Breast epithelium (tissue), 3 donors: ENCODE results near the gene SUMF2.
A peak's percentile ranks its signal among the peaks of the same experiment; 100 is the strongest.

Experiments used
- POLR2A ChIP-seq: fragments of 450-650 bp; IDR thresholded peaks from one replicate; pipeline ENCODE4 v1.6.1; 2016; ENCODE audit warnings: antibody characterized with exemption, mild to moderate bottlenecking, moderate library complexity
- POLR2AphosphoS5 ChIP-seq, 3 donors: sonication (generic); formaldehyde crosslinking; IDR thresholded peaks; one replicate each; pipeline ENCODE4 v1.6.1; 2017; ENCODE audit warnings: antibody characterized with exemption in 3 of 3
- TF ChIP-seq, protein P1 (sequence below), 3 donors: fragments of 450-650 bp; IDR thresholded peaks; one replicate each; pipeline ENCODE4 v1.5.1; 2016 to 2017; ENCODE audit warnings: antibody characterized with exemption in 3 of 3, mild to moderate bottlenecking in 3 of 3, moderate library complexity in 3 of 3

DNA sequence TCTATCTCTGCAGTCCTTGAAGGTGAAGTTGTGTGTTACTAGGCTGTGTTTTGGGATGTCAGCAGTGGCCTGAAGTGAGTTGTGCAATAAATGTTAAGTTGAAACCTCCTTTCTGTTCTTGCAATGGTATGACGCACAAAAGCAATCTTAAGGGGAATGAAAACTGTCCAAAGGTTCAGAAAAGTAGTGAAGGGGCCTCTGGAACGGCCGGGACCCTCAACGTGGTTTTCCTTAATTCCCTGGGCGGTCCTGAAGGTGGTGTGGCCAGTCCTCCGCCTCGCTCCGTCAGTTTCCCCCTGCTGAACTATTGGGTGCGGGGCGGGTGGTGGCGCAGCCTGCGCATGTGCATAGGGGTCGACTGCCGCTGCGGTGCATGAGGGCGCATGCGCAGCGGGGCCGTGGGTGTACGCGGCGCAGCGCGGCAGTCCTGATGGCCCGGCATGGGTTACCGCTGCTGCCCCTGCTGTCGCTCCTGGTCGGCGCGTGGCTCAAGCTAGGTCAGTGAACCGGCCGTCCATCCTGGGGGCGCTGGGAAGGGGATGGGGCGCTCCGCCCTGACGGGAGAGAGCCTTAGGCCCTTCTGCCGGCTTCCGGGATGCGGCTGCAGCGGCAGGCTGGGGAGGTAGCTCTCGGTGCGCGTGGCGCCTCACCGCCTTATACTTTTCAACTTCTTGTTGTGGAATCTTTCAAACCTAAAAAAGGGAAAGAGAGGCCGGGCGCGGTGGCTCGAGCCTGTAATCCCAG lies at the start of gene SUMF2:
- TF ChIP-seq POLR2A (peak; percentile 80), POLR2AphosphoS5 (IDR thresholded peaks at IDR 0.05) (peak; percentile 77 to 86 (median 80))
- TF ChIP-seq, protein P1, sequence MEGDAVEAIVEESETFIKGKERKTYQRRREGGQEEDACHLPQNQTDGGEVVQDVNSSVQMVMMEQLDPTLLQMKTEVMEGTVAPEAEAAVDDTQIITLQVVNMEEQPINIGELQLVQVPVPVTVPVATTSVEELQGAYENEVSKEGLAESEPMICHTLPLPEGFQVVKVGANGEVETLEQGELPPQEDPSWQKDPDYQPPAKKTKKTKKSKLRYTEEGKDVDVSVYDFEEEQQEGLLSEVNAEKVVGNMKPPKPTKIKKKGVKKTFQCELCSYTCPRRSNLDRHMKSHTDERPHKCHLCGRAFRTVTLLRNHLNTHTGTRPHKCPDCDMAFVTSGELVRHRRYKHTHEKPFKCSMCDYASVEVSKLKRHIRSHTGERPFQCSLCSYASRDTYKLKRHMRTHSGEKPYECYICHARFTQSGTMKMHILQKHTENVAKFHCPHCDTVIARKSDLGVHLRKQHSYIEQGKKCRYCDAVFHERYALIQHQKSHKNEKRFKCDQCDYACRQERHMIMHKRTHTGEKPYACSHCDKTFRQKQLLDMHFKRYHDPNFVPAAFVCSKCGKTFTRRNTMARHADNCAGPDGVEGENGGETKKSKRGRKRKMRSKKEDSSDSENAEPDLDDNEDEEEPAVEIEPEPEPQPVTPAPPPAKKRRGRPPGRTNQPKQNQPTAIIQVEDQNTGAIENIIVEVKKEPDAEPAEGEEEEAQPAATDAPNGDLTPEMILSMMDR (IDR thresholded peaks at IDR 0.05), result peak in 1 of 3 donors; percentile 20
